ENCODE data around the gene CHD8. TPM values are rescaled to one million over a fixed set of nuclear protein-coding genes. Genes with fewer than 3 reads are reported as not detected.

CHD8 gene
- total and polyA plus RNA-seq, 10 of the 15 experiments (the other 5 are each of a cell fraction or from before 2014, with no cell fraction given): 20.2 to 79.5 (median 35.5) TPM

DNA sequence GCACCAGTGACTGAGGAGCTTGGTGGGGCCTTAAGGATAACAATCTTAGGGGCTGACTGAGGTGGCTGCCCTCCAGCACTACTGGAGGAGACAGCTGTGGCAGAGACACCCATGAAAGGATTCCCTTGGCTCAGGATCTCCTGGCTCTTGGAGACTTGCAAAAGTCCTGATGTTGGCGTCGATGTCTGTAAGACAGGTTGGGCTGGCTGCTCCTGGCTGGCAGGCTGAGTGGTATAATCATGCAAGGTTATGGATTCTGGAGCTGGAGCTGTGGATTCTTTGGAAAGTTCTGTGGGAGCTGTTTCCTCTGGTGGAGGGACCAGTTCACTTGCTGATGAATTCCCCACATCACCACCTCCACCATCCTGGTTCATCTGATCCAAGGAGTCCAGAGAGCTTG, 24.8 kb downstream of the CHD8 start:
- DNase-seq (ENCODE audit: low read depth, low spot score) (no peak), ATAC-seq (no peak), FAIRE-seq (no peak)
- H3K36me3 ChIP-seq (ENCODE audit: control insufficient read depth in 2 of 2, insufficient read depth in 2 of 2, low read length in 1 of 2): peaks cover 28 to 40% of the 10 kb centered on the region in 2 experiments
- peaks cover 33% of the 10 kb centered on the region for H3K79me2 ChIP-seq (ENCODE audit: control insufficient read depth, insufficient read depth, low read length)
- no peak overlapping the region for H3K27ac ChIP-seq (ENCODE audit: control insufficient read depth, insufficient read depth)
- in situ Hi-C loops (cut with MboI): no loop called here
- CTCF ChIA-PET: interaction anchor here (0.6 to 0.9 kb wide), 2 partner anchors 14 to 25 kb away, joined by 3 read pairs; partner anchors contain the start of gene CHD8
- H2AFZ ChIP-seq (ENCODE audit: control insufficient read depth, low read depth, low read length): no peak overlapping the region
- no peaks in the 10 kb centered on the region for H3K27me3 ChIP-seq (replicated peaks in 1 of 2; ENCODE audit: control insufficient read depth in 2 of 2, insufficient read depth in 2 of 2, low read length in 1 of 2)
- 95% methylated on average over 2 of the region's 2 CpGs for WGBS (ENCODE audit: insufficient coverage, insufficient replicate concordance, low lambda C conversion rate, missing lambda C conversion rate)
- POLR2A ChIA-PET: interaction anchor here (0.7 kb wide), 1 partner anchor 22 kb away, joined by 3 read pairs; no protein-coding TSS in a partner anchor
- RAD21 ChIA-PET (ENCODE audit: unreplicated experiment): no interaction called here
- H3K9me3 ChIP-seq (replicated peaks; ENCODE audit: control insufficient read depth, insufficient read depth, low read length): no peaks in the 10 kb centered on the region
- H3K9ac ChIP-seq (ENCODE audit: control insufficient read depth, insufficient read depth, low read length): no peak overlapping the region
- BruUV-seq (replicated peaks): no TSS peak
- no peaks in the 10 kb centered on the region for H4K20me1 ChIP-seq (ENCODE audit: control insufficient read depth, insufficient read depth)
- H3K4me1 ChIP-seq (ENCODE audit: control insufficient read depth, insufficient read depth, low read length): no peaks in the 10 kb centered on the region
- H3K4me3 ChIP-seq: no peak overlapping the region
- intact Hi-C loops (cut with micrococcal nuclease; ENCODE audit: unreplicated experiment): no loop called here
- no peak for TF ChIP-seq ZBTB11 (CRISPR knock-in tag; IDR thresholded peaks at IDR 0.05)
- no peak for TF ChIP-seq E4F1 (IDR thresholded peaks at IDR 0.05; ENCODE audit: borderline replicate concordance, partially characterized antibody)
- no peak for TF ChIP-seq GATAD2B (conservative IDR thresholded peaks at IDR 0.05; ENCODE audit: low read depth)
- TF ChIP-seq BCL3 (IDR thresholded peaks at IDR 0.05; ENCODE audit: borderline replicate concordance, insufficient read depth, low read depth, low read length, poor library complexity, severe bottlenecking): no peak
- no peak for TF ChIP-seq JUND (IDR thresholded peaks at IDR 0.05; ENCODE audit: low read depth, low read length)
- no peak for TF ChIP-seq POLR2A (IDR thresholded peaks at IDR 0.05; ENCODE audit: low read depth, low read length)
- TF ChIP-seq MTA2 (IDR thresholded peaks at IDR 0.05; ENCODE audit: low read depth): no peak
- no peak overlapping the region for H3K4me2 ChIP-seq (ENCODE audit: control insufficient read depth, insufficient read depth)
- SMC1A ChIA-PET (ENCODE audit: uncharacterized antibody, unreplicated experiment): interaction anchor here (0.9 to 1.7 kb wide), 2 partner anchors 23 to 24 kb away, joined by 3 to 4 read pairs; no protein-coding TSS in a partner anchor

Measured in GM12878 (cell line).